ENCODE data around the gene CADPS. TPM values are rescaled to one million over a fixed set of nuclear protein-coding genes. Genes with fewer than 3 reads are reported as not detected.

Gene CADPS
- polyA plus RNA-seq, 1 experiment = not detected

GRCh38 chr3:62405135-62405534, 470.1 kb downstream of the CADPS start:
- CTCF ChIA-PET = no interaction called here
- POLR2A ChIA-PET = no interaction called here

GRCh38 chr3:62404321-62404720, 470.9 kb downstream of the CADPS start:
- no peak for TF ChIP-seq CTCF (IDR thresholded peaks at IDR 0.05; ENCODE audit: insufficient read depth, low read depth, low read length)
- Histone ChIP-seq H3K27me3 (ENCODE audit: control insufficient read depth, insufficient read depth, low read length) (no peaks in the 10 kb centered on the region), H3K4me3 (ENCODE audit: low read depth, low read length) (no peak overlapping the region), H3K36me3 (ENCODE audit: control insufficient read depth, insufficient read depth, low read length) (no peaks in the 10 kb centered on the region)
- POLR2A ChIA-PET = no interaction called here
- CTCF ChIA-PET = no interaction called here
- DNase-seq (ENCODE audit: low read depth) = no peak

More at GRCh38 chr3:62405135-62405534, 470.1 kb downstream of the CADPS start:
- Histone ChIP-seq H3K4me3 (ENCODE audit: low read depth, low read length) (no peak overlapping the region), H3K36me3 (ENCODE audit: control insufficient read depth, insufficient read depth, low read length) (no peaks in the 10 kb centered on the region), H3K27me3 (ENCODE audit: control insufficient read depth, insufficient read depth, low read length) (no peaks in the 10 kb centered on the region)
- no peak for TF ChIP-seq CTCF (IDR thresholded peaks at IDR 0.05; ENCODE audit: insufficient read depth, low read depth, low read length)
- DNase-seq (ENCODE audit: low read depth) = no peak

GRCh38 chr3:62403765-62404164, 471.5 kb downstream of the CADPS start:
- CTCF ChIA-PET = no interaction called here
- Histone ChIP-seq H3K4me3 (ENCODE audit: low read depth, low read length) (no peak overlapping the region), H3K27me3 (ENCODE audit: control insufficient read depth, insufficient read depth, low read length) (no peaks in the 10 kb centered on the region), H3K36me3 (ENCODE audit: control insufficient read depth, insufficient read depth, low read length) (no peaks in the 10 kb centered on the region)
- DNase-seq (ENCODE audit: low read depth) = no peak
- TF ChIP-seq CTCF (IDR thresholded peaks at IDR 0.05; ENCODE audit: insufficient read depth, low read depth, low read length) = no peak
- POLR2A ChIA-PET = no interaction called here

- ChIA-PET POLR2A (no interaction called here), CTCF (no interaction called here)
- TF ChIP-seq CTCF (IDR thresholded peaks at IDR 0.05; ENCODE audit: insufficient read depth, low read depth, low read length) = no peak
- no peak overlapping the region for H3K4me3 ChIP-seq (ENCODE audit: low read depth, low read length)
- H3K36me3 ChIP-seq (ENCODE audit: control insufficient read depth, insufficient read depth, low read length) = no peaks in the 10 kb centered on the region
- no peaks in the 10 kb centered on the region for H3K27me3 ChIP-seq (ENCODE audit: control insufficient read depth, insufficient read depth, low read length)
- no peak for DNase-seq (ENCODE audit: low read depth)
Measured at GRCh38 chr3:62392626-62393292, 482.5 kb downstream of the CADPS start.

- no peak for DNase-seq (ENCODE audit: low read depth)
- POLR2A ChIA-PET = no interaction called here
- TF ChIP-seq CTCF (IDR thresholded peaks at IDR 0.05; ENCODE audit: insufficient read depth, low read depth, low read length) = no peak
- no peak overlapping the region for H3K4me3 ChIP-seq (ENCODE audit: low read depth, low read length)
- no peaks in the 10 kb centered on the region for H3K36me3 ChIP-seq (ENCODE audit: control insufficient read depth, insufficient read depth, low read length)
- peaks cover 3% of the 10 kb centered on the region for H3K27me3 ChIP-seq (ENCODE audit: control insufficient read depth, insufficient read depth, low read length)
- CTCF ChIA-PET = no interaction called here
Measured at GRCh38 chr3:62387251-62387650, 488.0 kb downstream of the CADPS start.
